Endodermal cell (in vitro differentiated cells): ENCODE measurements around the gene DUSP7. TPM values are rescaled to one million over a fixed set of nuclear protein-coding genes. Genes with fewer than 3 reads are reported as not detected.

Experiments
- DNase-seq: peaks from one replicate; pipeline ENCODE4 v3.0.0-alpha.2; 2017
- H3K27ac ChIP-seq: 2 replicates; pipeline ENCODE4 v1.5.1; 2013; ENCODE audit warnings: mild to moderate bottlenecking, low read depth, low read length, moderate library complexity
- H3K27me3 ChIP-seq: 2 replicates; pipeline ENCODE4 v1.6.1; 2013; ENCODE audit warnings: mild to moderate bottlenecking, low read length, moderate library complexity; ENCODE audit not compliant: insufficient read depth, control insufficient read depth, poor library complexity, severe bottlenecking
- H3K36me3 ChIP-seq: 2 replicates; pipeline ENCODE4 v1.7.0; 2013; ENCODE audit warnings: mild to moderate bottlenecking, low read length, moderate library complexity; ENCODE audit not compliant: control insufficient read depth, insufficient read depth
- H3K4me1 ChIP-seq: one replicate; pipeline ENCODE4 v1.7.0; 2013; ENCODE audit warnings: low read length; ENCODE audit not compliant: control insufficient read depth, insufficient read depth
- H3K4me3 ChIP-seq: 2 replicates; pipeline ENCODE4 v1.5.1; 2013; ENCODE audit warnings: mild to moderate bottlenecking, low read length, moderate library complexity
- H3K9ac ChIP-seq: 2 replicates; pipeline ENCODE4 v1.6.1; 2013; ENCODE audit warnings: mild to moderate bottlenecking, low read length, moderate library complexity; ENCODE audit not compliant: poor library complexity, severe bottlenecking; ENCODE audit errors: extremely low read depth
- H3K9me3 ChIP-seq: 2 replicates; pipeline ENCODE4 v1.6.1; 2013; ENCODE audit warnings: mild to moderate bottlenecking, low read length, moderate library complexity; ENCODE audit not compliant: control insufficient read depth
- H3K27ac Mint-ChIP-seq: 2 replicates; pipeline ENCODE4 v1.8.0; 2020; ENCODE audit warnings: mixed read lengths
- H3K27me3 Mint-ChIP-seq: 2 replicates; pipeline ENCODE4 v1.8.0; 2021; ENCODE audit warnings: mild to moderate bottlenecking, mixed read lengths; ENCODE audit not compliant: insufficient read depth
- H3K36me3 Mint-ChIP-seq: 2 replicates; pipeline ENCODE4 v1.8.0; 2020; ENCODE audit warnings: low read depth, mixed read lengths
- H3K4me1 Mint-ChIP-seq: 2 replicates; pipeline ENCODE4 v1.8.0; 2020; ENCODE audit warnings: mixed read lengths
- H3K4me3 Mint-ChIP-seq: 2 replicates; pipeline ENCODE4 v1.8.0; 2020; ENCODE audit warnings: mild to moderate bottlenecking, moderate library complexity, mixed read lengths
- H3K9me3 Mint-ChIP-seq: 2 replicates; pipeline ENCODE4 v1.8.0; 2020; ENCODE audit warnings: mild to moderate bottlenecking, mixed read lengths
- CTCF ChIP-seq: fragments of 200-600 bp; sonication (generic); conservative IDR thresholded peaks from 2 replicates; pipeline ENCODE4 v1.5.0; 2021; ENCODE audit warnings: antibody characterized with exemption, mild to moderate bottlenecking
- WGBS, 2 experiments: methylation state at CpG; one replicate each; pipeline versions ENCODE4 v1.1.5 to v1.1.7; 2013; ENCODE audit warnings: missing lambda C conversion rate in 2 of 2, mixed read lengths in 1 of 2; ENCODE audit not compliant: insufficient coverage in 1 of 2, insufficient read length in 1 of 2; 5-methylcytosine and 5-hydroxymethylcytosine counted together
- total RNA-seq, 2 donors: library from RNA; stranded (reverse); fragmentation: NEBNext Ultra II Directional in 1 of 2; extraction: Animal tissue kit (Norgen Biotek cat#: 25700) in 1 of 2; gene quantifications; 2 replicates in 1 of 2; 3 replicates in 1 of 2; pipeline ENCODE4 v1.2.1, GENCODE V29; 2021

Gene DUSP7
- total RNA-seq, 2 donors from 2014 or later, result 14.2 to 16.7 TPM

DNA sequence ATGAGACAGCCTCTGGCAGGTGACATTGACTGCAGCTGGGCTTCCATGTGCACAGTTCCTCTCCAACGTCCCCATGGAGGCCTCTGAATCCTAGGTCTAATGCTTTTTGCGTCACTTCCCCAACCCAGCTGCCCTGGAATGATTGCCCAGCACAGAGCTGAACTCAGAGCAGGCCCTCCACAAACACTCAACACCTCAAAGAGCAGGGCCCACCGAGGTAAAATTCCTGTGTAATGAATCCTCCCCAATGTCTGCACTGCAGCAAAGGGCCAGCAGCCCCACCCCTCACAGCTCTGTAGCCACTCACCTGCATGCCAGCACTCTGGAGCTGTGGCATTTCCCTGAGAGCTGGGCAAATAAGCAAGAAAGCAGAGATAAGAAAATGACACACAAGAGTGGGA lies 42.6 kb upstream of the DUSP7 start:
- peaks cover 23% of the 10 kb centered on the region for H3K36me3 ChIP-seq
- no peak for DNase-seq
- H3K27me3 ChIP-seq, result no peaks in the 10 kb centered on the region
- Mint-ChIP-seq H3K4me3 (no peak overlapping the region), H3K4me1 (no peaks in the 10 kb centered on the region), H3K9me3 (peaks cover 10% of the 10 kb centered on the region), H3K27ac (no peak overlapping the region), H3K27me3 (no peaks in the 10 kb centered on the region), H3K36me3 (peaks cover 48% of the 10 kb centered on the region)
- H3K9me3 ChIP-seq, result peaks cover 18% of the 10 kb centered on the region
- no peak overlapping the region for H3K9ac ChIP-seq
- WGBS, 2 experiments, result 85 to 94% methylated on average over 2 to 3 of the region's 3 CpGs
- no peak overlapping the region for H3K27ac ChIP-seq
- no peak for TF ChIP-seq CTCF
- no peaks in the 10 kb centered on the region for H3K4me1 ChIP-seq
- H3K4me3 ChIP-seq, result no peak overlapping the region

- no peak overlapping the region for H3K4me3 Mint-ChIP-seq
- Histone ChIP-seq H3K36me3 (peaks cover 26% of the 10 kb centered on the region), H3K9ac (no peak overlapping the region), H3K27me3 (no peaks in the 10 kb centered on the region), H3K27ac (no peak overlapping the region), H3K4me1 (no peaks in the 10 kb centered on the region), H3K4me3 (no peak overlapping the region), H3K9me3 (peaks cover 18% of the 10 kb centered on the region)
- H3K9me3 Mint-ChIP-seq, result peaks cover 10% of the 10 kb centered on the region
- DNase-seq, result no peak
- H3K36me3 Mint-ChIP-seq, result peaks cover 43% of the 10 kb centered on the region
- no peak overlapping the region for H3K27ac Mint-ChIP-seq
- H3K27me3 Mint-ChIP-seq, result no peaks in the 10 kb centered on the region
- TF ChIP-seq CTCF, result no peak
- 92% methylated on average over 2 of the region's 2 CpGs; no CpG with 5 or more reads in 1 of the 2 experiments for WGBS, 2 experiments
- H3K4me1 Mint-ChIP-seq, result no peaks in the 10 kb centered on the region
Observed at GRCh38 chr3:52097851-52098507, 41.6 kb upstream of the DUSP7 start.

DNA sequence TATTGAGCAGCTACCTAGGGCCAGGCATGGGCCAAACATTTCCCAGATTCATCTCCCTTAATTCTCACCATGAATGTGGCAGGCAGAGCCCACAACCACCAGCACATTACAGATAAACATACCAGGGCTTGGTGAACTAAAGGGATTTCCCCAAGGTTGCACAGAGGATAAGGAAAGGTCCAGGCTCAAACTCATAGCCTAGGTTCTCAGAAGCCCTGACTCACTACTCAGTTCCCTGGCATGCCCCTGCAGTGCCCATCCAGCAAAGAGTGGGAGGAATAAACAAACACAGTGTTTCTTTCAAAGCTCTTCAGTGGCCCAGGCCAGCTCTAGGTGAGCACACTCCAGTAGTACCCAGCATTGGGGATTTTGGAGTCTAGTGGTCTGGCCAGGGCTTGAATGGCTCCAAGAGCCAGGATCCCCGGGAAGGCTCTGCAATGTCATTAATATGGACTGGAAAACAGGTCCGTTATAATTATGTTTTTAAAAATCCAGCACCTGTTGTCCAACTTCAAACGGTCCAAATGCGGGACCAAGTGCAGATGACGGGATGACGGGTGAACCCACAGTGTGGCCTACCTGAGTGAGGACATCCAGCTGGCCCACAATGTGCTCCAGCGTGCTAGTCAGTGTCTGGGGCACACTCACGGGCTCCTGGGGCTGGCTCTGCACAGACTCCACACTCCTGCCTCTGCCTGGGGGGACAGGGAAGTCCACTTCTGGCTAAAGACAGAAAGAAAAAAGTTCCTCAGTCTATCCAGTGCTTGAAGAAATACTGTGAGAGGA lies 39.8 kb upstream of the DUSP7 start:
- H3K9me3 Mint-ChIP-seq, result peaks cover 5% of the 10 kb centered on the region
- peaks cover 25% of the 10 kb centered on the region for H3K36me3 Mint-ChIP-seq
- Histone ChIP-seq H3K4me1 (no peaks in the 10 kb centered on the region), H3K9ac (no peak overlapping the region), H3K9me3 (peaks cover 4% of the 10 kb centered on the region), H3K27ac (no peak overlapping the region), H3K4me3 (no peak overlapping the region), H3K27me3 (no peaks in the 10 kb centered on the region), H3K36me3 (peaks cover 11% of the 10 kb centered on the region)
- no peak overlapping the region for H3K4me3 Mint-ChIP-seq
- peak overlapping the region; percentile 39 for H3K27ac Mint-ChIP-seq
- H3K4me1 Mint-ChIP-seq, result no peaks in the 10 kb centered on the region
- no peak for TF ChIP-seq CTCF
- H3K27me3 Mint-ChIP-seq, result no peaks in the 10 kb centered on the region
- DNase-seq, result no peak
- WGBS, 2 experiments, result 94 to 96% methylated on average over 8 of the region's 8 CpGs
